Muscle of back (tissue), 13 donors: ENCODE results near the gene SERF1A. TPM values are rescaled to one million over a fixed set of nuclear protein-coding genes. Genes with fewer than 3 reads are reported as not detected.
"Not testable (repeated sequence)": the region's sequence is repeated elsewhere in the genome, so short reads cannot be mapped to it uniquely, and the experiment has no call there.

Experiments used
- DNase-seq, 3 donors: peaks; one replicate each; pipeline versions ENCODE4 v3.0.0 to v3.0.0-alpha.2; 2013
- long read RNA-seq, 9 donors: transcript quantifications; one replicate each; lab custom pipeline, GENCODE V29; 2026
- polyA plus RNA-seq, 10 donors: library from polyadenylated mRNA; unstranded; fragments of 120-200 nt; gene quantifications; one replicate each; pipeline ENCODE4 v1.2.1, GENCODE V29; 2013; ENCODE audit not compliant: insufficient read length in 10 of 10

The SERF1A gene
- 10 to 100 TPM in 1 of 10 donors, 1 to 10 TPM in 8, under 1 TPM in 1; 0.79 to 13.3 (median 2.9) TPM for polyA plus RNA-seq
- long read RNA-seq, donor 1, transcript SERF1A-201 (3 exons, 963 nt): major isoform, 17 of 21 reads
- long read RNA-seq, donor 1, partial matches to known transcripts: 0 of 21 reads
- long read RNA-seq, donor 1, other reads (novel, unspliced or antisense): 0 of 21 reads
- long read RNA-seq, donor 2, transcript SERF1A-201 (3 exons, 963 nt): major isoform, 6 of 10 reads
- long read RNA-seq, donor 2, partial matches to known transcripts: 0 of 10 reads
- long read RNA-seq, donor 2, other reads (novel, unspliced or antisense): 0 of 10 reads
- long read RNA-seq, donor 3: 0 reads
- long read RNA-seq, donor 4, transcript SERF1A-201 (3 exons, 963 nt): major isoform, 6 of 7 reads
- long read RNA-seq, donor 4, partial matches to known transcripts: 0 of 7 reads
- long read RNA-seq, donor 4, other reads (novel, unspliced or antisense): 0 of 7 reads
- long read RNA-seq, donor 5, transcript SERF1A-201 (3 exons, 963 nt): major isoform, 18 of 21 reads
- long read RNA-seq, donor 5, partial matches to known transcripts: 0 of 21 reads
- long read RNA-seq, donor 5, other reads (novel, unspliced or antisense): 0 of 21 reads
- long read RNA-seq, donor 6, transcript SERF1A-201 (3 exons, 963 nt): major isoform, 11 of 22 reads
- long read RNA-seq, donor 6, partial matches to known transcripts: 7 of 22 reads
- long read RNA-seq, donor 6, other reads (novel, unspliced or antisense): 0 of 22 reads
- long read RNA-seq, donor 7, transcript SERF1A-201 (3 exons, 963 nt): major isoform, 9 of 13 reads
- long read RNA-seq, donor 7, partial matches to known transcripts: 0 of 13 reads
- long read RNA-seq, donor 7, other reads (novel, unspliced or antisense): 0 of 13 reads
- long read RNA-seq, donor 8, transcript SERF1A-201 (3 exons, 963 nt): major isoform, 9 of 12 reads
- long read RNA-seq, donor 8, partial matches to known transcripts: 0 of 12 reads
- long read RNA-seq, donor 8, other reads (novel, unspliced or antisense): 0 of 12 reads
- long read RNA-seq, donor 9, partial matches to known transcripts: 0 of 1 reads
- long read RNA-seq, donor 9, other reads (novel, unspliced or antisense): 0 of 1 reads

DNA sequence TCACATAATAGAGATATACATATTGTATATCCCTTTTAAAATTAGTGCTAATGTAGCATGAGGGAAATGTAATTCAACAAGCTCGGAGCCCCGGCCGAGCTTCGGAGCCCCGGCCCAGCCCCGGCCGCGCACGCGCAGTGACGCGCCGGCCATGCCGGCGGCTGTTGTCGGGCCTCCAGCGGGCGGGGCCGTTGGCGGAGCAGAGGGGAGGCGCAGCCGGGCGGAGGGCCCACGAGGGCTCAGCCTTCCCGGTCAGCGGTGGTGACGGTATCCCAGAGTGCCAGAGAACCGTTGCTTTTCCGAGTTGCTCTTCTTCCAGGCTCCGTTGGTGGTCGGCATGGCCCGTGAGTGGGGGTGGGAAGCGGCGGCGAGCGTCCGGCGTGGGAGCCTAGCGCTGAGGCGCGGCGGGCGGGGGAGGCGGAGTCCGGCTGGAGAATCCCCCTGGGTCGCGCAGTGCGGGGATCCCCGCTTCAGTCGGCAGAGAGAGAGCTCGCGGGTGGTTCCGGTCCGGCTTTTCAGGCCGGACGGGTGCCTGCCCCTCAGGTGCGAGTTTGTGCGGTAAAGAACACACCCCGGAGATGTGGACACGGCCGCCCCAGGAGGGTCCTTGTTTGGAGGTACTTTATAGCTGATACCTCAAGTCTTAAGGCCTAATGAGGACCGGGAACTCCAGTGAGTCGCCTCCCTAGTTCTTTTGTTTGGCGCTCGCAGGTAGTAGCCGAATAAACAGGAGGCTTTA lies at the start of gene SERF1A:
SERF1A (plus strand) TSS at position 137 of the 739 bp plus-strand sequence; CDS start at position 338, 201 bp downstream.
- DNase-seq: not testable (repeated sequence)

DNA sequence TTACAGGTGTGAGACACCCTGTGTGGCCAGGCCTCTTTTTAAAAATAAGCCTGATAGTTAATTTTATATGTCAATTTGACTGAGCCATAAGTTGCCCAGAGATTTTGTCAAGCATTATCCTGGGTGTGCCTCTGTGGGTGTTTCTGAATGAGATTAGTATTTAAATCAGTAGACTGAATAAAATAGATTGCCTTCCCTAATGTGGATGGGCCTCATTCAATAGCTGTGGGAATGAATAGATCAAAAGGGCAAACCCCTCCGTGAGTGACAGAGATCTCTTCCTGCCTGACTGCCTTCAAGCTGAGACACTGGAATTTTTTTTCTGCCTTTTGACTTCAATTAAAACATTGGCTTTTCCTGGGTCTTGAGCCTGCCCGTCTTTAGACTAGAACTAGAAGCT lies 33.7 kb upstream of the SERF1A start:
- DNase-seq: not testable (repeated sequence)

DNA sequence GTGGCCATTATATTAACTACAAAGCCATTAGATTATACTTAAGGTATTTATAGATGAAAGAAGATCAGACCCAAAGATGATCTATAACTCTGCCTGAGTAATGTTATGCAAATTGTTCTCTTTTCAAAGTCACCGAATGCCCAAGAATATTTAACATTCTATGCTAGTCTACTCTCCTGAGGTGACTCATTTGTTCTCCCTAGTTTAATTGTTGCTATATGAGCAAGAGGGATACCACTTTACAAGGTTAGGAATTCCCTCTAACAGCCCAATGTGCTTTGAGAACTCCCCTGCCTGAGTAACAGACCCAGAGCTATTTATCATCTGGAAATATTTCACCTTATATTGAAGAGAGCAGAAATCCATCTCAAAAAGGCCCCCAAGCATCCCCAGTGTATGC lies 29.8 kb upstream of the SERF1A start:
- not testable (repeated sequence) for DNase-seq

DNA sequence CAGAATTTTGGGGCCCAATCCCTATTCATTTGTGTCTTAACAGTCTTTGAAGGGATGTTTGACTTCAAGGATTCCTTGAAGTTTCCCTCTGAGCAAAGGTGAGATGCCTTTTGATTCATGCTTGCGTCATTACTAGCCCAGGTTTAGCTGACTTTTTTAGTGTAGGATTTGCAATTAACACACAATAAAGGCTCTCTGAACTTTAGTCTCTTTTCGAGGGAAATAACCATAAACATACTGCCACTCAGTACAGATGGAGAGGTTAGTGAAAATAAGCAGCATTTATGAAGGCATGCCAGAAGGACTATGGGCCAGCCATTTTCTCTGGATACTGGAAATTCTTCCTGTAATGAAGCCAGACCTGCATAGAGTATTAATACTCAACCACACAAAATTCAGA lies 4.4 kb upstream of the SERF1A start:
- not testable (repeated sequence) for DNase-seq

DNA sequence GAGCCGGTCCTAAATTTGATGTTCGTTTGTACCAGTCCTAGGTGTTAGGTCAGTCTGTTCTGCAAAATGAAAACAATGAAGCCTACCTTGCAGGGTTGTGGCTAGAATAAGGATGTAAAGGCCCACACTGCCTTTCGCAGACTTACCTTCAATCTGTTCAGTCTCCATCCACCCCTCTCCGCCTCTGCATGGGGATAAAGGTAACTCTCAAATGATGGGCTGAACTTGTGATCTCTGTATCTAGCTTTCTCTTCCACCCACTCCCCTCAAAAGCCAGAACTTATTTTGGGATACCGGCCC lies 753 bp downstream of the SERF1A start:
- not testable (repeated sequence) for DNase-seq

DNA sequence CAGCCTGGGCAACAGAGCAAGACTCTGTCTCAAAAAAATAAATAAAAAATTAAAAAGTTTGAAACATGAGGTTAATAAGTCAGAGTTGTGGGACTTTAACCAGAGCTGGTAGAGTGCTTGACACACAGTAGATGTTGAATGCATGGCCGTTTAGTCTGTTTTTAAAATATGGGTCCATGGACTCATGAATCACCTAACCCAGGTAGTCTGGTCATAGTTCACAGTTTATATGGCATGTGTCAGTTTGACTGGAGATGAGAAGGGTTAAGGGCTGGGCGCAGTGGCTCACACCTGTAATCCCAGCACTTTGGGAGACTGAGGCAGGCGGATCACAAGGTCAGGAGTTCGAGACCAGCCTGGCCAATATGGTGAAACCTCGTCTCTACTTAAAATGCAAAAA lies 6.2 kb downstream of the SERF1A start:
- DNase-seq: not testable (repeated sequence)

DNA sequence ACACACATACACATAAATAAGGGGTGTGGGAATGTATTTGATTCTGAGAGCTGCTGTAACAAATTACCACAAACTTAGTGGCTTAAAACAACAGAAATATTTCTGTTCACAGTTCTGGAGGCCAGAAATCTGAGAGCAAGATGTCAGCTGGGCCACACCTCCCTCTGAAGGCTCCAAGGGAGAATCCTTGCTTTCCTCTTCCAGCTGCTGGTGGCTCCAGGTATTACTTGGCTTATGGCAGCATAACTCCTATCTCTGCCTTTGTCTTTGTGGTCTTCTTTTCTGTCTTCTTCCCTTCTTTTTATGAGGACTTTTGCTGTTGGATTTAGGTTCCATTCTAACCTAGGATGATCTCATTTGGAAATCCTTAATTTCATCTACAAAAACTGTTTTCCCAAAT lies 16.4 kb downstream of the SERF1A start:
- not testable (repeated sequence) for DNase-seq

DNA sequence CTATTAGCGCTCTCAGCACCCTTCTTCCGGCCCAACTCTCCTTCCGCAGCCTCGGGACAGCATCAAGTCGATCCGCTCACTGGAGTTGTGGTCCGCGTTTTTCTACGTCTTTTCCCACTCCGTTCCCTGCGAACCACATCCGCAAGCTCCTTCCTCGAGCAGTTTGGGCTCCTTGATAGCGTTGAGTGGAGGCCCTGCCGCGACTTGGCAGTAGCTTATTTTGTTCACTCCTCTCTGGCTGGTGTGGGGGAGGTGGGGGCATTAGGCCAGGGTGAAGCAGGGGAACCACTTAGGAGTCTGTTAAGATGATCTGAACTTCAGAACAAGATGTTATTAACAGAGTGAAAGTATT lies 24.7 kb downstream of the SERF1A start:
- DNase-seq: not testable (repeated sequence)

DNA sequence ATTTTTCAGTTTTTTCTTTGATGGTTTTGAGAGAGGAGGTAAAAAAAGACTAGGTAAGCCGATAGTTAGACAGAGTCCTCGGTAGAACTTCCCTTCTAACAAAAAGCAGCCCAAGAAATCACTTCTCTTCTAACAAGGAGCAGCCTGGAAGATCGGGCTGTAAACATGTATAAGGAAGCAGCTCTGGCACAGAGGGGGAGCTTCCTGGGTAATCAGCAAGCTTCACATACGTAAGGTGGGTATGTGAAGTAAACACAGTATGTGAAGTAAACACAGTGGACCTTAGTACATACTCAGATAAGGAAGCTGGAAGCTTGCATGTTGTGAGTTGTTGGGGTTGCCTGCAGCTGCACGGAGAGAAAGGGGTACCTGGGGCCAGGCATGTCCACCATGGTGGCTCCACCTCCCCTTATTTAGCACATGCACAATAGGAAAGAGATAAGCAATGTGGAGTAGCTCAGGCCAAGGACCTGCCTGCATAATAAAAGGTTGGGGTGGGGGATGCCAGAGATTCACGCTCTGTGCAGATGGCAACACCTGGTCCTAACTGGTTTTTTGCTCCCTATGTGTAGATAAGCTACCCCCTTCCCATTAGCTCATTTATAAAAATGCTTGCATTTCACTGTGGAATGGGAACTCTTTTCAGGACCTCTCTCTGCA lies 31.4 kb downstream of the SERF1A start:
- DNase-seq: not testable (repeated sequence)

DNA sequence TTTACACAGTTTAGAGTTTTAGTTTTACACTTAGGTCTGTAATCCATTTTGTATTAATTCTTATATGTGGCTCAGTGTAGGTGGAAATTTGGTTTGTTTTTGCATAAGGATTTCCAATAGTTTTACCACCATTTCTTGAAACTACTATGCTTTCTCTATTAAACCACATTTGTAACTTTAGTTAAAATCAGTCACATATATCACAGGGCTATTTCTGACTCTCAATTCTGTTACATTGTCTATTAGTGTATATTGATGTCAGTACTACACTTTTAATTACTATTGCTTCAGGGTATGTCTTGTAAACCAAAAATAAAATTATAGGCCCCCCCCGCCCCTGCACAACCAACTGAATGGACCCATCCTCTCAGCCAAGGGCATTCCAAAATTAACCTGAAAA lies 32.1 kb downstream of the SERF1A start:
- not testable (repeated sequence) for DNase-seq

DNA sequence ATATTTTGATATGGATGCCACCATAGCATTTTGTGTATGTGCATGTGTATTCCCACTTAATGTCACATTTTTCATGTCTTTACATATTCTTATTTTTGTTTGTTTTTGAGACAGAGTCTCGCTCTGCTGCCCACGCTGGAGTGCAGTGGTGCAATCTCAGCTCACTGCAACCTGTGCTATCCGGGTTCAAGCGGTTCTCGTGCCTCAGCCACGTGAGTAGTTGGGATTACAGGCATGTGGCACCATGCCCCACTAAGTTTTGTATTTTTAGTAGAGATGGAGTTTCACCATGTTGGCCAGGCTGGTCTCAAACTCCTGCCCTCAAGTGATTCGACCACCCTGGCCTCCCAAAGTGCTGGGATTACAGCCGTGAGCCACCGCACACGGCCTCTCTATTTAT lies 52.6 kb downstream of the SERF1A start:
- not testable (repeated sequence) for DNase-seq

Other genes starting within 250 kb of the SERF1A start
- 10 to 100 TPM; 28.9 to 45.2 (median 38.4) TPM for gene SMN1, start 24.4 kb downstream of the SERF1A start, polyA plus RNA-seq
- 10 to 100 TPM in 8 of 10 donors, 1 to 10 TPM in 2; 9.0 to 26.7 (median 12.7) TPM for gene NAIP, start 124.7 kb downstream of the SERF1A start, polyA plus RNA-seq
- gene GTF2H2, start 167.0 kb downstream of the SERF1A start, polyA plus RNA-seq: 10 to 100 TPM; 10.4 to 42.7 (median 18.7) TPM